Vagina (tissue), 2 donors: ENCODE data around the gene NUDT13. TPM values are rescaled to one million over a fixed set of nuclear protein-coding genes. Genes with fewer than 3 reads are reported as not detected.
"Not testable (repeated sequence)": the region's sequence is repeated elsewhere in the genome, so short reads cannot be mapped to it uniquely, and the experiment has no call there.

Source experiments
- DNase-seq, 2 donors: peaks; one replicate each; pipeline ENCODE4 v3.0.0-alpha.2; 2017; ENCODE audit errors: extremely low spot score in 2 of 2
- H3K27ac ChIP-seq: fragments of 200-600 bp; sonication (generic); one replicate; pipeline ENCODE4 v1.5.1; 2019
- H3K27me3 ChIP-seq: fragments of 200-600 bp; sonication (generic); one replicate; pipeline ENCODE4 v1.5.1; 2019
- H3K36me3 ChIP-seq, 2 donors: fragments of 200-600 bp; sonication (generic); one replicate each; pipeline ENCODE4 v1.5.1; 2017 to 2019
- H3K4me1 ChIP-seq: fragments of 200-600 bp; sonication (generic); one replicate; pipeline ENCODE4 v1.5.1; 2019
- H3K4me3 ChIP-seq, 2 donors: fragments of 200-600 bp; sonication (generic); 1 replicate in 1 of 2; 2 replicates in 1 of 2; pipeline ENCODE4 v1.5.1; 2016 to 2019
- H3K9me3 ChIP-seq: fragments of 200-600 bp; sonication (generic); one replicate; pipeline ENCODE4 v1.5.1; 2019
- POLR2A ChIP-seq, 2 donors: fragments of 450-650 bp; IDR thresholded peaks; one replicate each; pipeline ENCODE4 v1.6.1; 2017; ENCODE audit warnings: antibody characterized with exemption in 2 of 2, mild to moderate bottlenecking in 2 of 2, moderate library complexity in 2 of 2
- POLR2AphosphoS5 ChIP-seq, 2 donors: sonication (generic); formaldehyde crosslinking; IDR thresholded peaks; one replicate each; pipeline ENCODE4 v1.9.0; 2017; ENCODE audit warnings: antibody characterized with exemption in 2 of 2, mild to moderate bottlenecking in 2 of 2, low read depth in 1 of 2; ENCODE audit not compliant: insufficient read depth in 1 of 2
- intact Hi-C: fragments of 100-400 bp; cut with DNase I; formaldehyde crosslinking; loops from one replicate; pipeline ENCODE4 v1.15.1; 2023
- total RNA-seq: library from RNA; depleted of rRNA; stranded (reverse); fragments of >200 nt; gene quantifications from one replicate; pipeline ENCODE4 v1.2.3, GENCODE V29; 2016
- TF ChIP-seq, protein P1 (sequence below), 3 experiments: fragments of 450-650 bp in 2 of 3; fragments of 200-600 bp in 1 of 3; sonication (generic) in 1 of 3; IDR thresholded peaks; one replicate each; pipeline ENCODE4 v1.5.1; 2017 to 2019; ENCODE audit warnings: antibody characterized with exemption in 3 of 3, mild to moderate bottlenecking in 2 of 3, moderate library complexity in 2 of 3

The NUDT13 gene
- total RNA-seq, 1 donor from 2014 or later = 2.9 TPM

DNA sequence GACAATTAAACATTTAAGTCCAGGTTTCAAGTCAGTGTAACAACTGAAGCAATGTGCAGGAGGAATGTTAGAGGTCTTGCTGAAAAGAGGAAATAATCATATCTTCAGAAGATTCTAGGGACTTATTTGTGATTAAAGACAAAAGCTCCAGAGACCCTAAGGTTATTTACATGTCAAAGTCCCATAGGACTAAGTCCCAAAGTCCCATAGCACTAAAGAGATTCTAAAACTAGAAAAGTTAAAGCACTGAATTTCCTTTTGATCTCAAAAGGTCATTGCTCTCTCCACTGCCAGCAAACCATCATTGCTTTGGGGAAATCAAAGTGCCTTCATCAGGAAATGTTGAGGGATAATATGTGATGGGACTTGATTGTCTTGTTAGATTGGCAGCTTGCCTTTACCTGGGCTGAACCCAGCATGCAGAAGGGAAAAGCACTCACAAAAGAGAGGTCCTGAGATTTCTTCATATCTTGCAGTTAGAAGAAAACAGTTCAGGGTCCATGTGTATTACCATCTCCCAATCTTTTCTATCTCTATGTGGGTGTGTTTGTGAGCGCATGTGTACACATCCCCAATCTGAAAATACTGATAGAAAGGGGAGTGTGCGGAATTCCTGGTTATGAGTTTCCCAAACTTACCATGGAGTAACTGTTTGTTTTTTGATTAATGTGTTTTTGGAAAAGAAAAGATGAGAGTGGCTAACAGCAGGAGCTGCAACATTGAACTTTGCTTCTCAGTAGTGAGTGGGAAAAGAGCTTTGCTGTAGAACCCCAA is 21.8 kb downstream of the NUDT13 start:
- H3K27ac ChIP-seq = no peak overlapping the region
- H3K9me3 ChIP-seq = no peaks in the 10 kb centered on the region
- peaks cover 10% of the 10 kb centered on the region for H3K4me1 ChIP-seq
- DNase-seq = no peak
- peaks cover 0 to 53% of the 10 kb centered on the region in 2 donors for H3K36me3 ChIP-seq
- TF ChIP-seq, protein P1, sequence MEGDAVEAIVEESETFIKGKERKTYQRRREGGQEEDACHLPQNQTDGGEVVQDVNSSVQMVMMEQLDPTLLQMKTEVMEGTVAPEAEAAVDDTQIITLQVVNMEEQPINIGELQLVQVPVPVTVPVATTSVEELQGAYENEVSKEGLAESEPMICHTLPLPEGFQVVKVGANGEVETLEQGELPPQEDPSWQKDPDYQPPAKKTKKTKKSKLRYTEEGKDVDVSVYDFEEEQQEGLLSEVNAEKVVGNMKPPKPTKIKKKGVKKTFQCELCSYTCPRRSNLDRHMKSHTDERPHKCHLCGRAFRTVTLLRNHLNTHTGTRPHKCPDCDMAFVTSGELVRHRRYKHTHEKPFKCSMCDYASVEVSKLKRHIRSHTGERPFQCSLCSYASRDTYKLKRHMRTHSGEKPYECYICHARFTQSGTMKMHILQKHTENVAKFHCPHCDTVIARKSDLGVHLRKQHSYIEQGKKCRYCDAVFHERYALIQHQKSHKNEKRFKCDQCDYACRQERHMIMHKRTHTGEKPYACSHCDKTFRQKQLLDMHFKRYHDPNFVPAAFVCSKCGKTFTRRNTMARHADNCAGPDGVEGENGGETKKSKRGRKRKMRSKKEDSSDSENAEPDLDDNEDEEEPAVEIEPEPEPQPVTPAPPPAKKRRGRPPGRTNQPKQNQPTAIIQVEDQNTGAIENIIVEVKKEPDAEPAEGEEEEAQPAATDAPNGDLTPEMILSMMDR (IDR thresholded peaks at IDR 0.05) = no peak
- TF ChIP-seq POLR2AphosphoS5 (IDR thresholded peaks at IDR 0.05; ENCODE audit: insufficient read depth in 1 of 2, low read depth in 1 of 2) = no peak
- no peak for TF ChIP-seq POLR2A (IDR thresholded peaks at IDR 0.05)
- H3K4me3 ChIP-seq = no peak overlapping the region
- intact Hi-C loops = no loop called here
- H3K27me3 ChIP-seq = no peaks in the 10 kb centered on the region

DNA sequence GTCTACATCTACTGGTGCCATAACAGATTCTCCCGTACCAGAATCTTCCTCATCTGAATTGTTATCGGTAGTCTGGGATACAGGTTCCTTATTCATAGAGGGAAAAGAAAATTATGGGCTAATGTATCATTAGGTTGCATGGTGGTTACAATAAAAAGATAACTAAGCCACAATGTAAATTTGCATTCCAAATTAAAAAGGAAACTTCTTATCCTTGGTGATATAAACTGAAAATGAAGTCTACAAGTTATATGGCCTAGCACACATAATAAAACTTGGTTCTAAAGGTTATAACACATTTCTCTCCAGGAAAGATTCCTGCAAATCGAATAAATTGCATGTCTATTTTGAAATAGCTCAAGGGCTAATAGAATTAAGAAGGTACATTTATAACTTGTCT is 24.5 kb downstream of the NUDT13 start:
- Histone ChIP-seq H3K36me3 (peaks cover 5 to 77% of the 10 kb centered on the region in 2 donors), H3K4me1 (peaks cover 10% of the 10 kb centered on the region), H3K9me3 (no peaks in the 10 kb centered on the region), H3K4me3 (no peak overlapping the region), H3K27me3 (no peaks in the 10 kb centered on the region), H3K27ac (no peak overlapping the region)
- DNase-seq = no peak
- intact Hi-C loops = loop anchor here (5.0 kb wide), 1 partner anchor 772 kb away; no protein-coding TSS in a partner anchor
- TF ChIP-seq, protein P1 (IDR thresholded peaks at IDR 0.05) = no peak
- no peak for TF ChIP-seq POLR2AphosphoS5 (IDR thresholded peaks at IDR 0.05; ENCODE audit: insufficient read depth in 1 of 2, low read depth in 1 of 2)
- no peak for TF ChIP-seq POLR2A (IDR thresholded peaks at IDR 0.05)

DNA sequence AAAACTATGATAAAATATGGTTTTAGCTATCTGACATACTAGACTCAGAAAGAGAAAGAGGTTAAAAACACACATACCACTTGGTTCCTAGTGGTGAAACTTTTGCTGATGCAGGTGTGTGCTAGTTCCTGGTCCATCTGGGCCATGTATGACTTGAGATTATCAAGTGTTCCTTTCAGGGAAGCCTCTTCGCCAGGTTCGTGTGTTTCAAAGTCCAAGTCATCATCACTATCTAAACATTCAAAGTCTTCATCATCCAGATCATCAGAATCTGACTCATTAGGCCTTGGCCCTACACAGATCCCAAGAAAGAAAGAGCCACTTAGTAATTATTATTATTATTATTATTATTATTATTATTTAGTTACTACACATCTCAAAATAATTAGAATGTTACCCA is 26.4 kb downstream of the NUDT13 start:
- no peaks in the 10 kb centered on the region for H3K9me3 ChIP-seq
- peaks cover 7% of the 10 kb centered on the region for H3K4me1 ChIP-seq
- intact Hi-C loops = loop anchor here (5.0 kb wide), 1 partner anchor 774 kb away; no protein-coding TSS in a partner anchor
- TF ChIP-seq, protein P1 (IDR thresholded peaks at IDR 0.05) = no peak
- no peak for TF ChIP-seq POLR2A (IDR thresholded peaks at IDR 0.05)
- no peak for TF ChIP-seq POLR2AphosphoS5 (IDR thresholded peaks at IDR 0.05; ENCODE audit: insufficient read depth in 1 of 2, low read depth in 1 of 2)
- DNase-seq = no peak
- peaks cover 5 to 77% of the 10 kb centered on the region in 2 donors for H3K36me3 ChIP-seq
- H3K4me3 ChIP-seq = no peak overlapping the region
- H3K27me3 ChIP-seq = no peaks in the 10 kb centered on the region
- H3K27ac ChIP-seq = no peak overlapping the region

DNA sequence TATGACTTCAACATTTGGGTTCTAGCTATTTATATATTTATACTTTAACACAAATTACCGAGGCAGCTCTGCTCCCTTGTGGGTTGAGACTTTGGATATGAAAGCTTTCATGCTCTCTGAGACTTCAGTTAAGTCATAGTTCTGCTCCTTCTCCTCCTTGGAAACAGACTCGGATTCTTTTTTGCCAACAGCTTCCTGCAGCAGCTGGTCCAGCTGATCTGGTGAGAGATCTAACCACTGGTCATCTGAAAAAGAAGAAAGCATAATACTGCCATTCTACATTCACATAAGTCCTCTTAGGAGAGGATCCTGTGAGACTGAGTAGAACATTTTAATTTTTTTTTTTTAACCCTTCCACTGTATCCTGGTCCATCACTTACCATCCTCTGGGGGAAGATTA is 29.0 kb downstream of the NUDT13 start:
- no peaks in the 10 kb centered on the region for H3K9me3 ChIP-seq
- H3K36me3 ChIP-seq = peaks cover 5 to 84% of the 10 kb centered on the region in 2 donors
- DNase-seq = no peak
- intact Hi-C loops = loop anchor here (5.0 kb wide), 1 partner anchor 777 kb away; no protein-coding TSS in a partner anchor
- H3K27me3 ChIP-seq = no peaks in the 10 kb centered on the region
- H3K4me1 ChIP-seq = no peaks in the 10 kb centered on the region
- H3K4me3 ChIP-seq = no peak overlapping the region
- TF ChIP-seq POLR2A (IDR thresholded peaks at IDR 0.05) (no peak), POLR2AphosphoS5 (IDR thresholded peaks at IDR 0.05; ENCODE audit: insufficient read depth in 1 of 2, low read depth in 1 of 2) (no peak)
- TF ChIP-seq, protein P1 (IDR thresholded peaks at IDR 0.05) = no peak
- no peak overlapping the region for H3K27ac ChIP-seq

DNA sequence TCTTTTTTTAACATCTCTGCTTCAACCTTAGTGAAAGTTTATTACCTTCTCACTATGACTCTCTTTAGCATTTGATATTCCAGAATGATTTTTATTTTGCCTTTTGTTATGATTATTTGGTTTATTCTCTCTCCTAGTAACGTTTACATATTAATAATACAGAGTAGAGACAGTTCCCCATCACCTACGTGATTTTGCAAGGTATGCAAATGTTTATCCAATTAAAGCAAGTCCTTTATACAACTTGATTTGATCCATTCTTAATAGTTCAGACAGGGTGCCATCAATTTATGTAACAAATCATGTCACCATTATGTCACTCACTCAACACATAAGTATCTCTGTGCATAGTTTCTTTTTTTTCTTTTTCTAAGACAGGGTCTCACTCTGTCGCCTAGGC is 31.3 kb downstream of the NUDT13 start:
- intact Hi-C loops = no loop called here
- Histone ChIP-seq H3K4me1 (no peaks in the 10 kb centered on the region), H3K27me3 (no peaks in the 10 kb centered on the region), H3K9me3 (no peaks in the 10 kb centered on the region), H3K27ac (no peak overlapping the region), H3K4me3 (no peak overlapping the region), H3K36me3 (peaks cover 5 to 84% of the 10 kb centered on the region in 2 donors)
- TF ChIP-seq POLR2A (IDR thresholded peaks at IDR 0.05) = no peak
- no peak for TF ChIP-seq POLR2AphosphoS5 (IDR thresholded peaks at IDR 0.05; ENCODE audit: insufficient read depth in 1 of 2, low read depth in 1 of 2)
- TF ChIP-seq, protein P1 (IDR thresholded peaks at IDR 0.05) = no peak
- DNase-seq = no peak

DNA sequence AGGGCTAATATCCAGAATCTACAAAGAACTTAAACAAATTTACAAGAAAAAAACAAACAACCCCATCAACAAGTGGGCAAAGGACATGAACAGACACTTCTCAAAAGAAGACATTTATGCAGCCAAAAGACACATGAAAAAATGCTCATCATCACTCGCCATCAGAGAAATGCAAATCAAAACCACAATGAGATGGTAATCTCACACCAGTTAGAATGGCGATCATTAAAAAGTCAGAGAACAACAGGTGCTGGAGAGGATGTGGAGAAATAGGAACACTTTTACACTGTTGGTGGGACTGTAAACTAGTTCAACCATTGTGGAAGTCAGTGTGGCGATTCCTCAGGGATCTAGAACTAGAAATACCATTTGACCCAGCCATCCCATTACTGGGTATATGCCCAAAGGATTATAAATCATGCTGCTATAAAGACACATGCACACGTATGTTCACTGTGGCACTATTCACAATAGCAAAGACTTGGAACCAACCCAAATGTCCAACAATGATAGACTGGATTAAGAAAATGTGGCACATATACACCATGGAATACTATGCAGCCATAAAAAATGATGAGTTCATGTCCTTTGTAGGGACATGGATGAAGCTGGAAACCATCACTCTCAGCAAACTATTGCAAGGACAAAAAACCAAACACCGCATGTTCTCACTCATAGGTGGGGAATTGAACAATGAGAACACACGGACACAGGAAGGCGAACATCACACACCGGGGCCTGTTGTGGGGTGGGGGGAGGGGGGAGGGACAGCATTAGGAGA is 40.6 kb downstream of the NUDT13 start:
- H3K4me1 ChIP-seq, H3K27ac ChIP-seq, intact Hi-C loops, H3K9me3 ChIP-seq, DNase-seq, H3K4me3 ChIP-seq, H3K27me3 ChIP-seq: not testable (repeated sequence)
- peaks cover 0 to 60% of the 10 kb centered on the region in 2 donors for H3K36me3 ChIP-seq
